A673 (cell line): Measurements from ENCODE around the gene TTC19.

Experiments
- EZH2 ChIP-seq: fragments of 200-600 bp; sonication (generic); IDR thresholded peaks from 2 replicates; pipeline ENCODE4 v1.6.1; 2017; ENCODE audit warnings: borderline replicate concordance, low read depth, mild to moderate bottlenecking, mixed read lengths, antibody characterized with exemption, low read length; ENCODE audit not compliant: poor library complexity, severe bottlenecking
- TF ChIP-seq, protein P1 (sequence below): fragments of 300-800, 200-600 bp; sonication (generic); conservative IDR thresholded peaks from 2 replicates; pipeline ENCODE4 v1.5.1; 2017; ENCODE audit warnings: low read depth, mild to moderate bottlenecking, antibody characterized with exemption, low read length, moderate library complexity, mixed read lengths

DNA sequence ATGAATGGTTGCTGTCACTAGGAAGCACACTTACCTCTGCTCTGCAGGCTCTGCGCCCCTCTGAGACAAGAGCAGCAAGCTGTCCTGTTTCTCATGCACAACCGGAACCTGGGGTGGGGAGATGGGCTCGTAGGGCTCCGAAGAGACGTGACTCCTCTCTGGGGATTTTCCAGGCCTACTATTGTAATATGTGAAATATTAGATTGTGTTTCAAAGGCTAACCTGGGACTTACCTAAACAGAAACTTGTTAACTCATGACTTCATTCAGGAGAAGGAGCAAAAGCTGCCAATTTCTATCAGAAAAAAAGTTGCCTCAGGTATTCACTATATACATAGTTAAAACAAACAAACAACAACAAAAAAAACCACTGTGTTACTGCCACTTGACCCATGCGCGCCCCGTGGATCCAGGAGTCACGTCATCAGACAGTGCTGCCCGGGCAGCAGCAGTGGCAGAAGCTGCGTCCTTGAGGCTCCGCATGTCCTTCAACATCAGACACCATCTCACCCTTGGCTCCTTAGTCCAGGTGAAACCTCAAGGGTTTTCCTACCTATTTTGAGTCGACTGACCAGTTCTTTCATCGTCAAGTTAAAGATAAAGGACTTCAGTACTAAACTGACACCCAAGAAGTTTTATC lies 49.3 kb downstream of the TTC19 start:
- TF ChIP-seq, protein P1, sequence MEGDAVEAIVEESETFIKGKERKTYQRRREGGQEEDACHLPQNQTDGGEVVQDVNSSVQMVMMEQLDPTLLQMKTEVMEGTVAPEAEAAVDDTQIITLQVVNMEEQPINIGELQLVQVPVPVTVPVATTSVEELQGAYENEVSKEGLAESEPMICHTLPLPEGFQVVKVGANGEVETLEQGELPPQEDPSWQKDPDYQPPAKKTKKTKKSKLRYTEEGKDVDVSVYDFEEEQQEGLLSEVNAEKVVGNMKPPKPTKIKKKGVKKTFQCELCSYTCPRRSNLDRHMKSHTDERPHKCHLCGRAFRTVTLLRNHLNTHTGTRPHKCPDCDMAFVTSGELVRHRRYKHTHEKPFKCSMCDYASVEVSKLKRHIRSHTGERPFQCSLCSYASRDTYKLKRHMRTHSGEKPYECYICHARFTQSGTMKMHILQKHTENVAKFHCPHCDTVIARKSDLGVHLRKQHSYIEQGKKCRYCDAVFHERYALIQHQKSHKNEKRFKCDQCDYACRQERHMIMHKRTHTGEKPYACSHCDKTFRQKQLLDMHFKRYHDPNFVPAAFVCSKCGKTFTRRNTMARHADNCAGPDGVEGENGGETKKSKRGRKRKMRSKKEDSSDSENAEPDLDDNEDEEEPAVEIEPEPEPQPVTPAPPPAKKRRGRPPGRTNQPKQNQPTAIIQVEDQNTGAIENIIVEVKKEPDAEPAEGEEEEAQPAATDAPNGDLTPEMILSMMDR: no peak
- TF ChIP-seq EZH2: no peak
